ENCODE measurements around the gene BDKRB1.

The BDKRB1 gene

GRCh38 chr14:96277890-96278289, 21.9 kb downstream of the BDKRB1 start:
- H3K27me3 ChIP-seq (ENCODE audit: control insufficient read depth, insufficient read depth, low read length): no peaks in the 10 kb centered on the region
- no peaks in the 10 kb centered on the region for H3K36me3 ChIP-seq (ENCODE audit: control insufficient read depth, insufficient read depth, low read length)
- no peak overlapping the region for H3K27ac ChIP-seq (ENCODE audit: low read depth, low read length)
- no peak overlapping the region for H3K9ac ChIP-seq (ENCODE audit: low read length)
- peaks cover 8% of the 10 kb centered on the region for H3K4me1 ChIP-seq (ENCODE audit: control insufficient read depth, insufficient read depth, low read length)
- no peak overlapping the region for H3K4me3 ChIP-seq (ENCODE audit: low read length)

GRCh38 chr14:96279564-96279963, 23.6 kb downstream of the BDKRB1 start:
- H3K27me3 ChIP-seq (ENCODE audit: control insufficient read depth, insufficient read depth, low read length): no peaks in the 10 kb centered on the region
- peaks cover 2% of the 10 kb centered on the region for H3K36me3 ChIP-seq (ENCODE audit: control insufficient read depth, insufficient read depth, low read length)
- no peak overlapping the region for H3K4me3 ChIP-seq (ENCODE audit: low read length)
- H3K9ac ChIP-seq (ENCODE audit: low read length): no peak overlapping the region
- H3K27ac ChIP-seq (ENCODE audit: low read depth, low read length): no peak overlapping the region
- H3K4me1 ChIP-seq (ENCODE audit: control insufficient read depth, insufficient read depth, low read length): peaks cover 8% of the 10 kb centered on the region

DNA sequence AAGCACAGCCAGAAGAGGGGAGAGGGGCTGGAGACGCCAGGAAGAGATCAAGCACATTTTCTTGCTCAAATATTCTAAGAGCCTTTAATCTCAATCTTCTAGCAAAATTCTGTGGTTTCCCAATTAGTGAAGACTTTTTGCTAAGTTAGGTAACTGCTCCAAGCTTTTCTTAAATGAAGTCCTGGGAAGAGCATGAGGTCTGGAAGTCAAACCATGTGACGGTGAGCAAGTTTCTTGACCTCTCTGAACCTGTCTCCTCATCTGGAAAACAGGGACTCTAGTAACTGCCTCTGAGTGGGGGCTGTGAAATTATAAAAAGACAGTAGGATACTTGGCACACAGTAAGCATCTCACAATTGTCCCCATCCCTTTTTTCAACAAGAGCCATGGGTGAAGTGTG, 24.1 kb downstream of the BDKRB1 start:
- no peak overlapping the region for H3K9ac ChIP-seq (ENCODE audit: low read length)
- no peak overlapping the region for H3K4me3 ChIP-seq (ENCODE audit: low read length)
- H3K27me3 ChIP-seq (ENCODE audit: control insufficient read depth, insufficient read depth, low read length): no peaks in the 10 kb centered on the region
- H3K4me1 ChIP-seq (ENCODE audit: control insufficient read depth, insufficient read depth, low read length): peaks cover 8% of the 10 kb centered on the region
- H3K27ac ChIP-seq (ENCODE audit: low read depth, low read length): no peak overlapping the region
- peaks cover 2% of the 10 kb centered on the region for H3K36me3 ChIP-seq (ENCODE audit: control insufficient read depth, insufficient read depth, low read length)

- Histone ChIP-seq H3K9ac (ENCODE audit: low read length) (no peak overlapping the region), H3K27ac (ENCODE audit: low read depth, low read length) (no peak overlapping the region), H3K4me3 (ENCODE audit: low read length) (no peak overlapping the region), H3K4me1 (ENCODE audit: control insufficient read depth, insufficient read depth, low read length) (peaks cover 4% of the 10 kb centered on the region), H3K27me3 (ENCODE audit: control insufficient read depth, insufficient read depth, low read length) (no peaks in the 10 kb centered on the region), H3K36me3 (ENCODE audit: control insufficient read depth, insufficient read depth, low read length) (peaks cover 2% of the 10 kb centered on the region)
Measured at GRCh38 chr14:96281486-96281885, 25.5 kb downstream of the BDKRB1 start.

- peaks cover 4% of the 10 kb centered on the region for H3K4me1 ChIP-seq (ENCODE audit: control insufficient read depth, insufficient read depth, low read length)
- H3K36me3 ChIP-seq (ENCODE audit: control insufficient read depth, insufficient read depth, low read length): peaks cover 6% of the 10 kb centered on the region
- H3K27me3 ChIP-seq (ENCODE audit: control insufficient read depth, insufficient read depth, low read length): no peaks in the 10 kb centered on the region
- H3K27ac ChIP-seq (ENCODE audit: low read depth, low read length): no peak overlapping the region
- no peak overlapping the region for H3K4me3 ChIP-seq (ENCODE audit: low read length)
- H3K9ac ChIP-seq (ENCODE audit: low read length): no peak overlapping the region
Measured at GRCh38 chr14:96284008-96284407, 28.0 kb downstream of the BDKRB1 start.

DNA sequence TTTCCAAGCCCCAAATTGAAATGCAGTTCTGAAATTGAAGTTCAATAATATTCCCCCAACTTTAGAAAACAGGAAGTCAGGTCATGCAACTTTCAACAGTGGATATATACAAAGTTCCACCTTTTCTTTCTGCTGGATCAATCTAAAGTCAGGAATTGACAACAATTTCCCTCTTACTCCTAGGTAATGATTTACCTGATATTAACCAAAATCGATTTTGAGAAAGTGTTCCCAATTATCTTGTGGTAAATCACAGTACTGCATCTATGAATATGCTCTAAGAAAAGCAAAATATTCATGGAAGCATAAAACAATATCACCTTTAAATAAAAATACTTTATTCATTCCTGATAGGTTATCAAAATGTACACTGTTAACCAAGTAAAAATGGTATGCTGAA, 28.4 kb downstream of the BDKRB1 start:
- H3K4me3 ChIP-seq (ENCODE audit: low read length): no peak overlapping the region
- H3K9ac ChIP-seq (ENCODE audit: low read length): no peak overlapping the region
- H3K27me3 ChIP-seq (ENCODE audit: control insufficient read depth, insufficient read depth, low read length): no peaks in the 10 kb centered on the region
- H3K4me1 ChIP-seq (ENCODE audit: control insufficient read depth, insufficient read depth, low read length): peaks cover 4% of the 10 kb centered on the region
- H3K27ac ChIP-seq (ENCODE audit: low read depth, low read length): no peak overlapping the region
- peaks cover 10% of the 10 kb centered on the region for H3K36me3 ChIP-seq (ENCODE audit: control insufficient read depth, insufficient read depth, low read length)

DNA sequence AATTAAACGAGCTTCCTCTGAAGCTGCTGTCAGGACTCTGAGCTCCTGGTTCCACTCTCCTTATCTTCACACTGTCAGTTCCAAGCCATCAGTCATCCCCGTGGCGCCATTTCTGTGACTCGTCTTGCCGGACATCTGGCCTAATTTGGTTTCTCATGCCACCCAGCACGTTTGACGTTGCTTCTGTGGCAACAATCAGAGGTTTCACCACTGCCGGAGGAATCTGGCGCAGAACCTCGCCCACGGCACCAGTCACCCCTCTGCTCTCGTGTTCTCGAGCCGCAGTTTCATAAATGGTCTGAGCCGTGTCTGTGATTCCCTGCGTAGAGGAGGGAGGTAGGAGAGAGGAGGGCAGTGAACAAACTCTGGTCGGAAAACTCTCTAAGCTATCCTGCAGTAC, 29.7 kb downstream of the BDKRB1 start:
- Histone ChIP-seq H3K27ac (ENCODE audit: low read depth, low read length) (peak overlapping the region; percentile 62), H3K27me3 (ENCODE audit: control insufficient read depth, insufficient read depth, low read length) (no peaks in the 10 kb centered on the region), H3K9ac (ENCODE audit: low read length) (no peak overlapping the region), H3K4me3 (ENCODE audit: low read length) (no peak overlapping the region), H3K4me1 (ENCODE audit: control insufficient read depth, insufficient read depth, low read length) (peaks cover 4% of the 10 kb centered on the region), H3K36me3 (ENCODE audit: control insufficient read depth, insufficient read depth, low read length) (peaks cover 17% of the 10 kb centered on the region)

DNA sequence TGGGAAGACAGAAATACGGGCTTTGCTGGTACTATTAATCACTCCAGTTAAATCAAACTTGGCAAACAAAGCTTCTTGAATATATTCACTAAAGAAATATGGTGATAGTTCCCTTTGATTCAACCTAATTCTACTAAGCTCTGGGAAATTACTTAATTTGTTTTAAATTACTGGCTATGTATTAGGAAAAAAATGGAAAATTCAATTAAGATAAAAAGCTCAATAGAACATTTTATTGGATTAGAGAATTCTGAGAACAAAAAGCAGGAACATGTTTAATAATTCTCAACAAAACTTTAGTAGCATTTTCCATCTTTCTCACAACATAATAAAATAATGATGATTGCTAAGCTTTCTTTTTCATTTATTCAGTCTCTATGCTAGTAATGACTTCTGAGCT, 30.2 kb downstream of the BDKRB1 start:
- Histone ChIP-seq H3K4me1 (ENCODE audit: control insufficient read depth, insufficient read depth, low read length) (peaks cover 4% of the 10 kb centered on the region), H3K27me3 (ENCODE audit: control insufficient read depth, insufficient read depth, low read length) (no peaks in the 10 kb centered on the region), H3K36me3 (ENCODE audit: control insufficient read depth, insufficient read depth, low read length) (peaks cover 17% of the 10 kb centered on the region), H3K9ac (ENCODE audit: low read length) (no peak overlapping the region), H3K4me3 (ENCODE audit: low read length) (no peak overlapping the region), H3K27ac (ENCODE audit: low read depth, low read length) (peak overlapping the region; percentile 62)

DNA sequence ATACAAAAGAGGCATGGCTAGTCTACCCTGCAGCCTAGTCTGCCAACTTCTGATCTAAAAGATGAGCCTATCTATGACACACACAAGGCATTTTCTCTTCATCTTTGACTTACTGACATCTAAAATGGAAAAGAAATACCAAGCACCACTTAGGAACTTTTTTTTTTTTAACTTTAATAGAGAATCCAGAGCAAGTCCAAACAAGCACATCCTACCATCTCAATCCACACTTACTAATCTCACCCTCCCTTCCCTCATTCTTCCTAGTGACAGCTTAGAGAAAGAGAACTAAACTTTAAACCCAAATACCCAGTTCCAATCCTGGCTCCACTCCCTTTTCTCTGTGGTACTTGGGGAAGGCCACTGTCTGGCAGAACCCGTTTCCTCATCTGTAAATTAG, 31.8 kb downstream of the BDKRB1 start:
- Histone ChIP-seq H3K9ac (ENCODE audit: low read length) (no peak overlapping the region), H3K36me3 (ENCODE audit: control insufficient read depth, insufficient read depth, low read length) (peaks cover 17% of the 10 kb centered on the region), H3K4me3 (ENCODE audit: low read length) (no peak overlapping the region), H3K4me1 (ENCODE audit: control insufficient read depth, insufficient read depth, low read length) (peaks cover 4% of the 10 kb centered on the region), H3K27me3 (ENCODE audit: control insufficient read depth, insufficient read depth, low read length) (no peaks in the 10 kb centered on the region), H3K27ac (ENCODE audit: low read depth, low read length) (no peak overlapping the region)

- Histone ChIP-seq H3K36me3 (ENCODE audit: control insufficient read depth, insufficient read depth, low read length) (peaks cover 9% of the 10 kb centered on the region), H3K27me3 (ENCODE audit: control insufficient read depth, insufficient read depth, low read length) (no peaks in the 10 kb centered on the region), H3K4me3 (ENCODE audit: low read length) (no peak overlapping the region), H3K4me1 (ENCODE audit: control insufficient read depth, insufficient read depth, low read length) (no peaks in the 10 kb centered on the region), H3K27ac (ENCODE audit: low read depth, low read length) (no peak overlapping the region), H3K9ac (ENCODE audit: low read length) (no peak overlapping the region)
Measured at GRCh38 chr14:96294246-96294645, 38.2 kb downstream of the BDKRB1 start.

DNA sequence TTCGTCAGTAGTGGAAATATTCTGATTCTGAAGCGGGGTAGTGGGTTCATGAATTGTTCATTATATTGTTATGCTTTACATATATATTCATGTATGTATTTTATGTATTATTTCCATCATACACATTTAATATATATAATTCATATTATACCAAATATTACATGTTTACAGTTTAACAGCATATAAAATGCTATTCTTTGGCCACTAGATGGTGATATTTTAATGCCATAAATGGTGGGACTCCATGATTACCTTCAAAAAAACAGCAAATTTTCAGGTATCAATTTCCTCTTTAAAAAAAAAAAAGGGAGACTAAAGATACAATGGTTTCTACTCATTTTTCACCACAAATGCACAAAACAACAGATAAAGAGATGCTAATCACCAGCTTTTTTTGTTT, 41.0 kb downstream of the BDKRB1 start:
- Histone ChIP-seq H3K27me3 (ENCODE audit: control insufficient read depth, insufficient read depth, low read length) (no peaks in the 10 kb centered on the region), H3K27ac (ENCODE audit: low read depth, low read length) (no peak overlapping the region), H3K9ac (ENCODE audit: low read length) (no peak overlapping the region), H3K4me3 (ENCODE audit: low read length) (no peak overlapping the region), H3K36me3 (ENCODE audit: control insufficient read depth, insufficient read depth, low read length) (peaks cover 4% of the 10 kb centered on the region), H3K4me1 (ENCODE audit: control insufficient read depth, insufficient read depth, low read length) (no peaks in the 10 kb centered on the region)

GRCh38 chr14:96297997-96298515, 42.0 kb downstream of the BDKRB1 start:
- Histone ChIP-seq H3K27ac (ENCODE audit: low read depth, low read length) (no peak overlapping the region), H3K36me3 (ENCODE audit: control insufficient read depth, insufficient read depth, low read length) (peaks cover 4% of the 10 kb centered on the region), H3K4me3 (ENCODE audit: low read length) (no peak overlapping the region), H3K4me1 (ENCODE audit: control insufficient read depth, insufficient read depth, low read length) (no peaks in the 10 kb centered on the region), H3K9ac (ENCODE audit: low read length) (no peak overlapping the region), H3K27me3 (ENCODE audit: control insufficient read depth, insufficient read depth, low read length) (no peaks in the 10 kb centered on the region)

DNA sequence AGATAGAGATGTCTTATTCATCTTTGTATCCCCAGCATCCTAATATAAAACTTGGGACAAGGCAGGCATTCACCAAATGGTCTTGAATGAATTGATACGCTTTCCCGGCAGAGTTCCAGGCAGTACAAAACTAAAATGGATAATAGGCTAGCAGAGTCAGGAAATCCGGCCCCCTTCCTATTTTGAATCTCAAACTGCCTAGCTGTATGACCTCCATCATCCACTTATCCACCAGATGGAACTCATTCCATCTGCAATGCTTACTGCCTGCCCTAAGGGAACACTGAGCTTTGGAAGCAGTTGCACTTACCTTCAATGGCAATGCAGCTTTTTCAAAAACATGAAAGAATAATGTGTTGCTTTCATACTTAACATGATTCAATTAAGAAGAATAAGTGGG, 43.4 kb downstream of the BDKRB1 start:
- Histone ChIP-seq H3K4me1 (ENCODE audit: control insufficient read depth, insufficient read depth, low read length) (no peaks in the 10 kb centered on the region), H3K27ac (ENCODE audit: low read depth, low read length) (no peak overlapping the region), H3K4me3 (ENCODE audit: low read length) (no peak overlapping the region), H3K9ac (ENCODE audit: low read length) (no peak overlapping the region), H3K27me3 (ENCODE audit: control insufficient read depth, insufficient read depth, low read length) (no peaks in the 10 kb centered on the region), H3K36me3 (ENCODE audit: control insufficient read depth, insufficient read depth, low read length) (peaks cover 13% of the 10 kb centered on the region)
